DOHH2 (cell line): ENCODE results near the gene KSR1.

Experiments
- EZH2phosphoT487 ChIP-seq: fragments of 200-600 bp; sonication (generic); IDR thresholded peaks from 2 replicates; pipeline ENCODE4 v1.6.1; 2017; ENCODE audit warnings: borderline replicate concordance, mild to moderate bottlenecking, antibody characterized with exemption, low read length, moderate library complexity, mixed read lengths
- TF ChIP-seq, protein P1 (sequence below): fragments of 200-600 bp; sonication (generic); IDR thresholded peaks from one replicate; pipeline ENCODE4 v1.5.1; 2014; ENCODE audit warnings: antibody characterized with exemption, mild to moderate bottlenecking, low read depth, low read length; ENCODE audit not compliant: poor library complexity, severe bottlenecking

DNA sequence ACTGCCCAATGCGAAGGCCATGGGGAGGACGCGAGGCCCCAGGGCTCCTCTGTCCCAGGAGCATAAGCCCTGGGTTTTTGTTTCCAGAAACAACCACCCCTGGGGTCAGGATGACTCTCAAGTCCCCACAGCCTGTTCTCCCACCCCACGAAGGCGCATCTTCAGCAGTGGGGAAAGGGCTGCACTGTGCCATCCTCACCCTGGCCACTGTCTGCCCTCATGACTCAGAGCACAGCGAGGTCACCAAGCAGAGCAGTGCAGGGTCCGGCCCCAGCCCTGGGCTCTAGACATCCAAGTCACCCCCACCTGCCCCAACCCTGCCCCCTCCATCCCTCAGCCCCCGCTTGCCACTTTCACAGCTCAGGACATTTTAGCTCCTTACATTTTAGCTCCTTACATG, 22.7 kb upstream of the KSR1 start:
- TF ChIP-seq, protein P1, sequence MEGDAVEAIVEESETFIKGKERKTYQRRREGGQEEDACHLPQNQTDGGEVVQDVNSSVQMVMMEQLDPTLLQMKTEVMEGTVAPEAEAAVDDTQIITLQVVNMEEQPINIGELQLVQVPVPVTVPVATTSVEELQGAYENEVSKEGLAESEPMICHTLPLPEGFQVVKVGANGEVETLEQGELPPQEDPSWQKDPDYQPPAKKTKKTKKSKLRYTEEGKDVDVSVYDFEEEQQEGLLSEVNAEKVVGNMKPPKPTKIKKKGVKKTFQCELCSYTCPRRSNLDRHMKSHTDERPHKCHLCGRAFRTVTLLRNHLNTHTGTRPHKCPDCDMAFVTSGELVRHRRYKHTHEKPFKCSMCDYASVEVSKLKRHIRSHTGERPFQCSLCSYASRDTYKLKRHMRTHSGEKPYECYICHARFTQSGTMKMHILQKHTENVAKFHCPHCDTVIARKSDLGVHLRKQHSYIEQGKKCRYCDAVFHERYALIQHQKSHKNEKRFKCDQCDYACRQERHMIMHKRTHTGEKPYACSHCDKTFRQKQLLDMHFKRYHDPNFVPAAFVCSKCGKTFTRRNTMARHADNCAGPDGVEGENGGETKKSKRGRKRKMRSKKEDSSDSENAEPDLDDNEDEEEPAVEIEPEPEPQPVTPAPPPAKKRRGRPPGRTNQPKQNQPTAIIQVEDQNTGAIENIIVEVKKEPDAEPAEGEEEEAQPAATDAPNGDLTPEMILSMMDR: no peak
- TF ChIP-seq EZH2phosphoT487: no peak
